ENCODE data around the gene IL17RE. TPM values are rescaled to one million over a fixed set of nuclear protein-coding genes. Genes with fewer than 3 reads are reported as not detected.
A peak's percentile ranks its signal among the peaks of the same experiment; 100 is the strongest.

IL17RE gene
- total and polyA plus RNA-seq, 2 of the 13 experiments (the other 11 are each of a cell fraction or from before 2014, with no cell fraction given) = 14.5 to 24.1 TPM

- TF ChIP-seq HMGXB3 (CRISPR knock-in tag; IDR thresholded peaks at IDR 0.05; ENCODE audit: borderline replicate concordance) = peak; percentile 34; the same call in 1 of the 2 replicates
- peak; percentile 37; the same call in 1 of the 2 replicates for TF ChIP-seq RCOR2 (CRISPR knock-in tag; IDR thresholded peaks at IDR 0.05)
- TF ChIP-seq ZNF10 (CRISPR knock-in tag; IDR thresholded peaks at IDR 0.05; ENCODE audit: borderline replicate concordance, low read depth) = no peak
- 0 out of 2 replicates have a peak, but pooled peaks have one; percentile 43 for TF ChIP-seq DRAP1 (CRISPR knock-in tag; IDR thresholded peaks at IDR 0.05)
- peak; percentile 68; the same call in 1 of the 2 replicates for TF ChIP-seq ZNF335 (CRISPR knock-in tag; IDR thresholded peaks at IDR 0.05)
- no peak for TF ChIP-seq ZNF660 (CRISPR knock-in tag; IDR thresholded peaks at IDR 0.05; ENCODE audit: borderline replicate concordance, low read depth)
- no peak for TF ChIP-seq SALL2 (CRISPR knock-in tag; IDR thresholded peaks at IDR 0.05)
- no peak for TF ChIP-seq MLLT10 (CRISPR knock-in tag; IDR thresholded peaks at IDR 0.05)
- TF ChIP-seq SIN3B (IDR thresholded peaks at IDR 0.05; ENCODE audit: low read length) = no peak
- peak; percentile 65 for TF ChIP-seq ZMYM3 (CRISPR knock-in tag; IDR thresholded peaks at IDR 0.05)
- TF ChIP-seq GABPA (IDR thresholded peaks at IDR 0.05; ENCODE audit: low read depth, low read length) = no peak
- 0 out of 2 replicates have a peak, but pooled peaks have one; percentile 38 for TF ChIP-seq GABPA (CRISPR knock-in tag; IDR thresholded peaks at IDR 0.05; ENCODE audit: low read depth)
- no peak for TF ChIP-seq MYNN (CRISPR knock-in tag; IDR thresholded peaks at IDR 0.05; ENCODE audit: low read depth)
- TF ChIP-seq ZNF280B (CRISPR knock-in tag; IDR thresholded peaks at IDR 0.05; ENCODE audit: borderline replicate concordance) = 0 out of 2 replicates have a peak, but pooled peaks have one; percentile 48
- TF ChIP-seq ZNF883 (CRISPR knock-in tag; IDR thresholded peaks at IDR 0.05; ENCODE audit: not compliant biosample characterization) = no peak
- no peak for TF ChIP-seq MYPOP (CRISPR knock-in tag; IDR thresholded peaks at IDR 0.05)
- TF ChIP-seq NFIB (CRISPR knock-in tag; IDR thresholded peaks at IDR 0.05; ENCODE audit: borderline replicate concordance) = no peak
- TF ChIP-seq ZSCAN12 (CRISPR knock-in tag; IDR thresholded peaks at IDR 0.05) = no peak
- TF ChIP-seq ZNF563 (CRISPR knock-in tag; IDR thresholded peaks at IDR 0.05) = no peak
- no peak for TF ChIP-seq GLI4 (CRISPR knock-in tag; IDR thresholded peaks at IDR 0.05; ENCODE audit: borderline replicate concordance)
- TF ChIP-seq SIN3A (IDR thresholded peaks at IDR 0.05; ENCODE audit: borderline replicate concordance, low read depth, low read length) = no peak
- no peak for TF ChIP-seq SSRP1 (CRISPR knock-in tag; IDR thresholded peaks at IDR 0.05)
- no peak for TF ChIP-seq NR1H2 (CRISPR knock-in tag; IDR thresholded peaks at IDR 0.05; ENCODE audit: borderline replicate concordance, low read depth)
Observed at GRCh38 chr3:9878700-9879099, 23.9 kb upstream of the IL17RE start (continued).

Data from HepG2 (cell line).